GM18508 (cell line): ENCODE results near the gene ANKRD30A.
"Not testable (repeated sequence)": the region's sequence is repeated elsewhere in the genome, so short reads cannot be mapped to it uniquely, and the experiment has no call there.

ENCODE experiments used
- ATAC-seq: cut with Tn5 transposase; IDR thresholded peaks from one replicate; pipeline ENCODE4 v1.9.1; 2021; ENCODE audit warnings: moderate number of reproducible peaks; ENCODE audit not compliant: insufficient read depth, unreplicated experiment

Gene ANKRD30A, protein sequence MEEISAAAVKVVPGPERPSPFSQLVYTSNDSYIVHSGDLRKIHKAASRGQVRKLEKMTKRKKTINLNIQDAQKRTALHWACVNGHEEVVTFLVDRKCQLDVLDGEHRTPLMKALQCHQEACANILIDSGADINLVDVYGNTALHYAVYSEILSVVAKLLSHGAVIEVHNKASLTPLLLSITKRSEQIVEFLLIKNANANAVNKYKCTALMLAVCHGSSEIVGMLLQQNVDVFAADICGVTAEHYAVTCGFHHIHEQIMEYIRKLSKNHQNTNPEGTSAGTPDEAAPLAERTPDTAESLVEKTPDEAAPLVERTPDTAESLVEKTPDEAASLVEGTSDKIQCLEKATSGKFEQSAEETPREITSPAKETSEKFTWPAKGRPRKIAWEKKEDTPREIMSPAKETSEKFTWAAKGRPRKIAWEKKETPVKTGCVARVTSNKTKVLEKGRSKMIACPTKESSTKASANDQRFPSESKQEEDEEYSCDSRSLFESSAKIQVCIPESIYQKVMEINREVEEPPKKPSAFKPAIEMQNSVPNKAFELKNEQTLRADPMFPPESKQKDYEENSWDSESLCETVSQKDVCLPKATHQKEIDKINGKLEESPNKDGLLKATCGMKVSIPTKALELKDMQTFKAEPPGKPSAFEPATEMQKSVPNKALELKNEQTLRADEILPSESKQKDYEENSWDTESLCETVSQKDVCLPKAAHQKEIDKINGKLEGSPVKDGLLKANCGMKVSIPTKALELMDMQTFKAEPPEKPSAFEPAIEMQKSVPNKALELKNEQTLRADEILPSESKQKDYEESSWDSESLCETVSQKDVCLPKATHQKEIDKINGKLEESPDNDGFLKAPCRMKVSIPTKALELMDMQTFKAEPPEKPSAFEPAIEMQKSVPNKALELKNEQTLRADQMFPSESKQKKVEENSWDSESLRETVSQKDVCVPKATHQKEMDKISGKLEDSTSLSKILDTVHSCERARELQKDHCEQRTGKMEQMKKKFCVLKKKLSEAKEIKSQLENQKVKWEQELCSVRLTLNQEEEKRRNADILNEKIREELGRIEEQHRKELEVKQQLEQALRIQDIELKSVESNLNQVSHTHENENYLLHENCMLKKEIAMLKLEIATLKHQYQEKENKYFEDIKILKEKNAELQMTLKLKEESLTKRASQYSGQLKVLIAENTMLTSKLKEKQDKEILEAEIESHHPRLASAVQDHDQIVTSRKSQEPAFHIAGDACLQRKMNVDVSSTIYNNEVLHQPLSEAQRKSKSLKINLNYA (N-terminal part only)

DNA sequence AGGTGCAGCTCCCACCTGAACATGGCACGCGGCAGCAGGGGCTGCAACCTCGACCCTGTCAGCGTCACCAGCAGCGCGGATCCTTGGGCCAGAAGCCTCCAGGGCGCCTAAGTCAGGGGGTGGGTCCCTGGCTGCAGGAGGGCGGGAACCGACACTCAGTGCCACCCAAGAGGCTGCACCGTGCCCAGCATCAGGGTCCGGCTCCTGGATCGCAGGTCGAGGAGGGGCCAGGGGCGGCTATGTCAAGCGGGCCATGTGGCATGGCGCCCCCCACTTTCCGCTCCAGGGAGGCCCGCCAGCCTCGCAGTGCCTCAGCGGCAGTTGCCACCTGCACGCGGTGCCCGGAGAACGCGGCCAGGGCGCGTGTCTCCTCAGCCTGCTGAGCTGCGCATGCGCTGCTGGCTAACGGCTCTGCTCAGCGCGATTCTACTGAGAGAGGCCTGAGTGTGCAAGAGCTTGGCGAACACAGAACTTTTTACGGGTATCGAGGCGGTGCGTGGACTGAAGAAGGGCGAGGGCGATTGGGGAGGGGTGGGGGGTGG lies at the start of gene ANKRD30A:
TSS of gene ANKRD30A (plus strand) at position 408 of the 542 bp plus-strand sequence. CDS start 190 bp downstream, outside the sequence.
- no peak for ATAC-seq

DNA sequence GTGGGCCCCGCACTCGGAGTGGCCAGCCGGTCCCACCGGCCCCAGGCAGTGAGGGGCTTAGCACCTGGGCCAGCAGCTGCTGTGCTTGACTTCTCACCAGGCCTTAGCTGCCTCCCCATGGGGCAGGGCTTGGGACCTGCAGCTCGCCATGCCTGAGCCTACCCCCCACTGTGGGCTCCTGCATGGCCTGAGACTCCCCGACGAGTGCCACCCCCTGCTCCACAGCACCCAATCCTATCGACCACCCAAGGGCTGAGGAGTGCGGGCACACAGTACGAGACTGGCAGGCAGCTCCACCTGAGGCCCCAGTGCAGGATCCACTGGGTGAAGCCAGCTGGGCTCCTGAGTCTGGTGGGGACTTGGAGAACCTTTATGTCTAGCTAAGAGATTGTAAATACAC lies 49.3 kb upstream of the ANKRD30A start:
- ATAC-seq: not testable (repeated sequence)

DNA sequence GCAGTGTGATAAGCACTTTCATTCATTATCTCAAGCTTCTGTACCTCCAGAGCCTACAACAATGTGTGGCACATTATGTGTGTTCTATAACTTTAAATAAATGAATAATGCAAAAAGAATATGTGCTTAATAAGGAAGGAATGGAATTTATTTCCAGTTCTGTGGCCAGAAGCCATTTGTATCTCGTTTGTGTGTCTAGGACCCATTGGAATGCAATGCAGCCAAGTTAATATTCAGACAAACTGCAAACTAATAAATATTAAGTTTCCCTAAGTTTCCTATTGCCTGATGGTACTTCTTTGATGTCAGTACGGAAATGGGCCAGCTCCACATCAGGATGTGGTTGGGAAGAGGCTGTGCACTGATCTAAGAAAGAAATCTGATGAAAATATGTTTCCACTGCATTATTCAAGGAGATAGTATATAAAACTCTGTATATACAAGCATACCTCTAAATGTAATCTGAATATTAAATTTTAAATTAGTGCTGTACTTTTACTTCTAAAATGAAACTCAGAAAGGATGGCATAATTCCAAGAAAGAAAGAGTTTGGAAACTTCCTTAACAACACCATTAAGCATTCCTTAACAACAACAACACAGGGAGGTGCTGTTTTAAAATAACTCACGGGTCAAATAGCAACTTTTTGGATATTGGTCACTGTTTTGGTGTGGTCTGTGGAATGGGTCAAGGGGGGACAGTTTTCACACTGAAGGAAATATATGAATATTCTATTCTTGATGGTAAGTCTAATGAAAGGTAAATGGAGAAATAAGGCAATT lies 29.4 kb upstream of the ANKRD30A start:
- no peak for ATAC-seq

DNA sequence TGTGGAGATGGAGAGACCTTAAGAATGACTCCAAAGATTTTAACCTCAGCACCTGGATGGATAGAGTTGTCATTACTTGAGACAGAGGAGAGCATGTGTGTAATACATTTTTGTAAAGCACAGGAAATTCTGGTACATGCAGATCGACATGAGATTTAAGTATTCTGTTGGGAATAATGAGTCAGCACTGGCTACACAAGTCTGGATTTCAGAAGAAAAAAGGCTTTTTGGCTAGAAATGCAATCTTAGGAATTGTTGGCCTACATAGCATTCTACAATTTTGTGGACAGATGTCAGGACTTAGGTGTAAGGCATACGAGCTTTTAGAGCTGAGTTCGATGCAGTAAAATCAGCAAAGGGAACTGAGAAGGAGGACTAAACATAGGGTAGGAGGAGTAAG lies 24.1 kb upstream of the ANKRD30A start:
- ATAC-seq: no peak

DNA sequence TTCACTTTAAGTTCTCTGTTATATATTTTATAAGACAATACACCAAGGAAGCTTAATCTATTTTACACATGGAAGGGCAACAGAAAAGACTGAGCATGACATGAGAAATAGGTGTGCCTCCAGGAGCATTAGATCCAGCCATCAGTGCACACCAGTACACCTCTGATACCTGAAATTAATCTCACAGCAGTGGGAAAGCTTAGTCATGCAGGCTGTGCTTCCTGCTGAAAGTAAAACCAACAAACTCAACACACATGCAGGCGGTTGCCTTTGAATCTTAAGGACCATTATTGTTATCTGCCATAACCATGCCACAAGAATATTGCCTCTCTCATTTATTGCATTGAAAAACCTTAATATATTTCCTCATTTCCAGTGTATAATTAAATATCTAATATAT lies 16.4 kb upstream of the ANKRD30A start:
- no peak for ATAC-seq

DNA sequence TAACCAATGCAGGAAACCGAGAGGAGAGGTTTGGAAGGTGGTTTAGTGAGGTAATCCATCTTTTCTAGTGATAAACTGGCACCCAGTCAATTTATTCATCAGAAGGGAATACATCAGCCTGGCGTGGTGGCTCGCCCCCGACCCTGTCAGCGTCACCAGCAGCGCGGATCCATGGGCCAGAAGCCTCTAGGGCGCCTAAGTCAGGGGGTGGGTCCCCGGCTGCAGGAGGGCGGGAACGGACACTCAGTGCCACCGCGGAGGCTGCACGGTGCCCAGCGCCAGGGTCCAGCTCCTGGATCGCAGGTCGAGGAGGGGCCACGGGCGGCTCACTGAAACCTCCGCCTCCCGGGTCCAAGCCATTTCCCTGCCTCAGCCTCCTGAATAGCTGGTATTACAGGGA lies 866 bp upstream of the ANKRD30A start:
- ATAC-seq: no peak

DNA sequence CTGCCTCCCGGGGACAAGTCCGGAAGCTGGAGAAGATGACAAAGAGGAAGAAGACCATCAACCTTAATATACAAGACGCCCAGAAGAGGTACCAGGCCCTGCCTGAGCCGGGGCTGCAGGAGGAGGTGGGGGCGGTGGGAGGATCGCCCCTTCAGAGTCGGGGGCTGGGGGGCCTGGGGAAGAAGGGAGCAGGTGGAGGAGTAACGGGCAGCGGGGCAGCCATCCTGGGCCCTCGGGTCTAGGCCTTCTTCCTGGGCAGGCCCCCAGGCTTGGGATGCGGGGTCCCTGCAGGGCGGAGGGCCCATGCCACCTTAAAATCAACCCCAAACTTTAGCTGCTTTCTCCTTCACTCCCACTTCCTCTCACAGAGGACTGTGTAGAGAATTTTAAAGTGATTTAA lies 523 bp downstream of the ANKRD30A start:
- no peak for ATAC-seq

DNA sequence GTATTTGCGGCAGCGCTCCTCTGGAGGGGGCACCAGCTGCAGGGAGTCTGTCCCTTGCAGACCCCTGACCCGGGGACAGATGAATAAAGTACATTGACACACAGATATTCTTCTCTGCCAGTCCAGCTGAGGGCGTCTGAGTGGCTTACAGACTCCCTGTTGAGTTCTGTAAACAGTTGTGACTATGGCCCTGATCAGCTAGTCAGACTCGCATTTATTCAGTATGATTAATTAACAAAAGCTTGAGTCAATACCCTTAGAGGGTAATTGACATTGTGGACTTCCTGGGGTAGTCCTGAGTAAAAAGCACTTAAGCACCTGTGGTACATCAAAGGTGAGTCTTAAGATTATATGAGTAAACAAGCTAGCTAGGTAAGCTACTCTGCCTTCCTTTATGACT lies 21.0 kb downstream of the ANKRD30A start:
- no peak for ATAC-seq

DNA sequence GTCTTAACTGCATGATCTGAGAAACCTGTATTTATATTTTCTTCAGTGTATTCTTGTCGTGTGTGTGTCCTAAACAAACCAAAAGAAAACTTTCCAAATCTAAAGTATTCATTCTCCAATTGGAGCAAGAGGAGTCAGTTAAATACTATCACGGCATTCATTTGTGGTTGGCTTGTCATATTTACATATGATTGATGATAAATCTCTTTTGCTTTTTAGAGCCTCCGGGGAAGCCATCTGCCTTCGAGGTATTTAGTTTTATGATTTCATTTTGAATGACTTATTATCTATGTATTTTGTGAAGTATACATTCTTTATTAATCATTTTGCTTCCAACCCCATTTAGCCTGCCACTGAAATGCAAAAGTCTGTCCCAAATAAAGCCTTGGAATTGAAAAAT lies 37.0 kb downstream of the ANKRD30A start:
- not testable (repeated sequence) for ATAC-seq

DNA sequence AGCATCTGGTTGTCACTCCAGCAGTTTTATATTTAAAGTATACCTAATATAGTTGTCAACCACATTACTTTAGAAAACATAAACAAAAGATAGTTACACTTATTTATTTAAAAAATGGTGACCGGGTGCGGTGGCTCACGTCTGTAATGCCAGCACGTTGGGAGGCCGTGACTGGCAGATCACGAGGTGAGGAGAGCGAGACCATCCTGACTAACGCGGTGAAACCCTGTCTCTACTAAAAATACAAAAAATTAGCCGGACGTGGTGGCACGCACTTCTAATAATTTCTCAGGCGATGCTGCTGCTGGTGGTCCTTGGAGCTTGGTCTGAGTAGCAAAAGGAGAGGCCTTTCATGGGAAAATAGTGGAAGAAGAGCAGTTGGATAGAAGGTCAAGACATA lies 46.5 kb downstream of the ANKRD30A start:
- ATAC-seq: not testable (repeated sequence)

DNA sequence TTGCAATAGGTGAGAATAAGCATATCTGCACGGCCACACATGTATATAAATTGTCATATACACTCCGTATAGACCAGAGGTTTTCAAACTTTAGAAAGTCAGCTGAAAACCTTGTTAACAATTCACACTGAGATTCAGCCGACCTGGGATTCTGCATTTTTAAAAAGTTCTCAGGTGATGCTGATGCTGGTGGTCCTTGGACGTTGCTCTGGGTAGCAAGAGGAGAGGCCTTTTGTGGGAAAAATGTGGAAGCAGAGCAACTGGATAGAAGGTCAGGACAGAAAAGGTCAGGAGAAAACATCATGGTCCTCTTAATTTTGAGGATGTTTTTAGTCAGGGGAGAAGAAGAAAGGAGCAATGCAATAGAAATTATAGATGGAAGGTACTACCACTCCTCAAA lies 52.9 kb downstream of the ANKRD30A start:
- ATAC-seq: not testable (repeated sequence)

DNA sequence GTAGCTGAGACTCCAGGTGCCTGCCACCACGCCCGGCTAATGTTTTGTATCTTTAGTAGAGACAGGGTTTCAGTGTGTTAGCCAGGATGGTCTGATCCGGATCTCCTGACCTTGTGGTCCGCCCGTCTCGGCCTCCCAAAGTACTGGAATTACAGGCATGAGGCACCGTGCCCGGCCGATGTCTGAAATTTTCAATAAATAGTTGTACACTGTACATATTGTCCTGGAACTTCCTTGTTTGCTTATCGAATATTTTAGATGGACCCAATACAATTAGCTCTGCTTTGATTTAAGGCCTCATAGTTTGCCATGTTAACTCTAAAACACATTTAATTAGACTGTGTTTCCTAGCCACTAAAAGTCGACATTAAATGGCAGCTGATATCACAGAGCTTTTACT lies 57.3 kb downstream of the ANKRD30A start:
- not testable (repeated sequence) for ATAC-seq

DNA sequence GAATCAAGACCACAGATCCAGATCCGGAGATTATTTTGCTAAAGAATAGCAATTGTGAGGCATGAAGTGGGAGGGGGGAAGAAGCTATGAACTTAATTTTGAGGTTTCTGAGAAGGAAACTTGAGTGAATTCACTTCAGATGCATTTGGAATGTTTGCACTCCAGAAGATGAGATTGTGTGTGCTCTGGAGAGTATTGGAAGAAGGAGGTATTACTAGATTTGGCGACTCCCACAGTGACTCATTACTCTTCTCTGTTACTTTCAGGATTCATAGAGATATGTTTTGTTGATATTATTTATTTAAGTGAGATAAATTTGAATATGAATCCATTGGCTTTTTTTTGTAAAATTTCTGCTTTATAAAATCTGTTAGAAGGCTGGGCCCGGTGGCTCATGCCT lies 80.7 kb downstream of the ANKRD30A start:
- no peak for ATAC-seq

DNA sequence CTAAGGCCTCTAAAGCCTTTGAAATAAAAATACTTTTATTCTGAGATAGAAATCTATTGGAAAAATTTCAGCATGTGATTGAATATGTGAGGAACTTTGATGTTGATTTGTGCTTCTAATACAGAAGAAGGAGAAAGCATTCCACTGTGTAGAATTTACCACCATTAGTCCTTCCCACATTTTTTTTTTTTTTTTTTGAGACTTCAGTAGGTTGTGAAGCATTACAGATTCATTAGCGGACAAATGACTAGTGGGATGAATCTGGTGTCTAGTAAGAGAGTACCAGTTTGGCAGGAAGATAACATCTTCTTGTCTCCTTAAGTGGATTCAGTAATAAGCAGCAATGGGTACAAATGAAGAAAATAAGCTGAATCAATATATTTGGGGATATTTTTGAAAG lies 95.5 kb downstream of the ANKRD30A start:
- no peak for ATAC-seq

DNA sequence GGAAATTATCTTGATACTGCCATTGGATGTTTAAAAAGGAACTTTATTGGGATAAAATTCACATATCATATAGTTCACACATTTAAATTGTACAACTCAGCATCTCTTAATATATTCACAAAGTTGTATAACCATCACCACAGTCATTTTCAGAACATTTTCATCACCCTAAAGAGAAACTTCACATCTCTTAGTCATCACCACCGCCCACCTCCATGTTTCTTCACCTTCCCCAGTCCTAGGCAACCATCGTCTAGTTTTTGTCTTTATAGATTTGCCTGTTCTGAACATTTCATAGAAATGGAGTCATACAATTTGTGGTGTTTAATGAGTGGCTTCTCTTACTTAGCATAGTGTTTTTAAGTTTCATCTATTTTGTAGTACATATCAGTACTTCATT lies 96.6 kb downstream of the ANKRD30A start:
- no peak for ATAC-seq

DNA sequence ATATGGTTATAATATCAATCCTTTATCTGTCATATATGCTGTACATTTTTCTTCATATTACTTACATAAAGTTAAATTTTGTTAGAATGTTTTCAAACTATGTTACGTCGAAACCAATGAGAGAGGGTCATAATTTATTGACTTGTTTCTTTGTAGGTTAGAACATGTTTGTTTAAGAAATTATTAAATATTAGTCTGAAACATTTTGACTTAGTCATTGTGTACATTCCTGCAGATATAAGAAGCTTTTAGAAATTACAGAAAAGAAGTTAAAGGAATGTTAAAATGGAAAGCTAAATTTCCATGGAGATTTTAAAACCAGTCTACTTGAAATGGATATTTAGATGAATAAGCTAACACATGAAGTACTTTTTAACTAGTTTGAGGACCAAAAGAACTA lies 99.8 kb downstream of the ANKRD30A start:
- no peak for ATAC-seq

DNA sequence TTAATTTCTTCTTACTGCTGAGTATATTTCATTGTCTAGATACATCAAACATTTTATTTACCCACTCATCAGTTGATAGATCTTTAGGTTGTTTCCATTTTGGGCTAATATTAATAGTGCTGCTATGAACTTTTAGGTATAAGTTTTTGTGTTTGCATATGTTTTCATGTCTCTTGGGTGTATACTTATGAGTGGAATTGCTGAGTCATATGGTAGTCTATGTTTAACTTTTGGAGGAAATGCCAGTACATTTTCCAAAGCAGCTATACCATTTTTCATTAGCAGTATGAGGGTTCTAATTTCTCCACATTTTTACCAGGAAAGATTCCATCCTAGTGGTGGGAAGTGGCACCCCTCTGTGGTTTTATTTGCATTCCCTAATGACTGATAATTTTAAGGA lies 101.1 kb downstream of the ANKRD30A start:
- ATAC-seq: no peak

DNA sequence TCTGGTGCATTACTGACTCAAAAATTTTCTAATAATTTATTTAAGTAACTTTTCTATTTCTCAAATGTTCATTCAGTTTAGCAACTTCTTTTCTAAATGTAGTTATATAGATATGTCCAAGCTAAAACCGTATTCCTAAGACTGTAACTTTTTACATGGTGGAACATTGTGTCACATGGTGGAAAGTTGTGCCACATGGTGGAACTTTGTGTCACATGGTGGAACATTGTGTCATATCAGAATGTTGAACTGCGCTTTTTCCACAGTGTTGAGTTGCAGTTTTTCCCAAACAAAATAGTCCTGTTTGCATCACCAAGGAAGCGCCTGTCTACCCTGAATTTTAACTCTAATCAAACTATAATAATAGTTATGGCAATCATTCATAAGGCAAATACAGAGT lies 109.3 kb downstream of the ANKRD30A start:
- ATAC-seq: no peak

DNA sequence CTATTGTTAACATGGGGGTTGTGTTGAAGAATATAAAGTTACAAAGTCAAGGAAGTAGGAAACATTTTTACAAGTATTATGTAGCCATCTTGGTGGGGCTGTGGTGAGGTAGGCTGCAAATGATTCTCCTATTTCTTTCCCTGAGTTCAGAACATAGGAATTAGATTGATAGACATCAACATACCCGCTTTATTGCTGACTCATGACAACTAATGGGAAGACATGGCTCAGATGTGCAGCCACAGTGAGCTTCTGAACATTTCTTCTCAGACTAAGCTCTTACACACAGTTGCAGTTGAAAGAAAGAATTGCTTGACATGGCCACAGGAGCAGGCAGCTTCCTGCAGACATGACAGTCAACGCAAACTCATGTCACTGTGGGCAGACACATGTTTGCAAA lies 110.7 kb downstream of the ANKRD30A start:
- ATAC-seq: no peak

DNA sequence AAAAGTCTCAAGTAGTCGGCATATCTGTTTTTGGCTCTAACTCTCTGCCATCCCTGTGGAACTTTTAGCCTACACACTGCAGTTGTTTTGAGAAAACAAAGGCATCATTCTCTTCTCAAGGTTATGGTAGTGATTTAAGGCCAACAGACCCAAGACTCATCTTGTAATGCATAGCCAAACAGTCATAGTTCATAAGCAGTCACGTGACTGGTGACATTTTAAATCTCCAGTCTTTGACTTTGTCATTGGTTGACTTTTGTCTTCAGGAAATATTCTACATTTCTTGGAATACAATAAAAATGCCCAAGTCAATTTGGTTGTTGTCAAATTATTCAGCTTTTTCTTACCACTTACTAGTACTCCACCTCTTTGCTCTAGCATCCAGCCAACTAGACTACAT lies 114.8 kb downstream of the ANKRD30A start:
- ATAC-seq: no peak
